Activated naive CD4-positive, alpha-beta T cell treated with anti-CD3 and anti-CD28 coated beads, Interleukin-2, amount 10 ng/mL, durations not matched to agents 7 days and 5 days (primary cell): ENCODE results near the gene NKAIN2.
A peak's percentile ranks its signal among the peaks of the same experiment; 100 is the strongest.

ENCODE experiments used
- CTCF ChIA-PET: fragments of 350-600 bp; sonication (Branson Sonifier 250); formaldehyde crosslinking; loops from one replicate; lab custom pipeline; 2021; ENCODE audit warnings: antibody characterized with exemption; lab: Charles Lee
- DNase-seq: peaks from one replicate; pipeline ENCODE4 v3.0.0-alpha.2; 2020
- H3K27ac Mint-ChIP-seq: one replicate; pipeline ENCODE4 v1.8.0; 2021; ENCODE audit warnings: mild to moderate bottlenecking, moderate library complexity, mixed read lengths
- H3K27me3 Mint-ChIP-seq: one replicate; pipeline ENCODE4 v1.8.0; 2021; ENCODE audit warnings: mild to moderate bottlenecking, mixed read lengths
- H3K36me3 Mint-ChIP-seq: one replicate; pipeline ENCODE4 v1.8.0; 2021; ENCODE audit warnings: mixed read lengths
- H3K4me1 Mint-ChIP-seq: one replicate; pipeline ENCODE4 v1.8.0; 2021; ENCODE audit warnings: mixed read lengths
- H3K4me3 Mint-ChIP-seq: one replicate; pipeline ENCODE4 v1.8.0; 2021; ENCODE audit warnings: mild to moderate bottlenecking, moderate library complexity, mixed read lengths
- H3K9me3 Mint-ChIP-seq: one replicate; pipeline ENCODE4 v1.8.0; 2021; ENCODE audit warnings: mixed read lengths

Gene NKAIN2

DNA sequence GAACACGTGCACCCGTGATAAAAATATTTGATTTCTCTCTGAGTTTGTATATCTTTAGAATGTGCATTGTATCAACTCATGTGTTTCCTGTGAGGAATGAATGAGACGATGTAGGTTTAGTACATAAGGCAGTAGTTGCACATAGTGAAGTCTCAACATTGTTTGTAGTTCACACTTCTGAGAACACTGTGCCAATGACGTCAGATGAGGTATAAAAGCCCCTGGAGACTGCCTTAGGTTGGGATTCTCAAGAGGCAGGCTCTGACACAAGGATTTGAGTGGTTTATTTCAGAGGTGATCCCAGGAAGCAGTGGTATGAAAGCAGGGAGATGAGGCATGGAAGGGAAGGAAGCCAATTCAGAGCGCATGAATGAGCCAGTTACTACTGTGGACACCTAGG is 2.6 kb upstream of the NKAIN2 start:
- peaks cover 30% of the 10 kb centered on the region for H3K27me3 Mint-ChIP-seq
- no peaks in the 10 kb centered on the region for H3K36me3 Mint-ChIP-seq

DNA sequence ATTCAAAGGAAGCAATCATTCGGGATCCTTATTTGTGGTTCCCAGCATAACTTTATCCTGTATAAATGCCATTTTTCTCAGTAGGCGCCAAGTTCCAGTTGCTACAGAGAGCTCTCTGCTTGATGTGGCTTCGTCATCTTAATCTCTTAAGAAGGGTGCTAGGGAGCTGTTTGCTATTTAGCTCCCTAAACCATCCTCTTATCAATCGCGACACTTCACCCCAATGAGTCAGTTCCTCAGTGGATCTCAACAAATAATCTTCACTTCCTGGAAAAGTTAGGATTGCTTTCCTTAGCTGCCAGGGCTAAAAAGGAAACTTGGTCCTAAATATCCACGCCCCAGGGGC is 1.3 kb upstream of the NKAIN2 start:
- Mint-ChIP-seq H3K4me3 (peak overlapping the region; percentile 42), H3K4me1 (peaks cover 16% of the 10 kb centered on the region), H3K36me3 (no peaks in the 10 kb centered on the region), H3K27me3 (peaks cover 30% of the 10 kb centered on the region), H3K9me3 (no peaks in the 10 kb centered on the region), H3K27ac (no peak overlapping the region)
- DNase-seq: no peak
- CTCF ChIA-PET: interaction anchor here (0.9 to 1.5 kb wide), 8 partner anchors 12 to 1312 kb away, joined by 3 to 5 read pairs (median 4); no protein-coding TSS in a partner anchor

More for the DNA sequence above, 2.6 kb upstream of the NKAIN2 start:
- Mint-ChIP-seq H3K4me3 (no peak overlapping the region), H3K9me3 (no peaks in the 10 kb centered on the region), H3K4me1 (peaks cover 16% of the 10 kb centered on the region), H3K27ac (no peak overlapping the region)
- CTCF ChIA-PET: interaction anchor here (1.4 kb wide), 1 partner anchor 995 kb away, joined by 5 read pairs; no protein-coding TSS in a partner anchor
- no peak for DNase-seq

DNA sequence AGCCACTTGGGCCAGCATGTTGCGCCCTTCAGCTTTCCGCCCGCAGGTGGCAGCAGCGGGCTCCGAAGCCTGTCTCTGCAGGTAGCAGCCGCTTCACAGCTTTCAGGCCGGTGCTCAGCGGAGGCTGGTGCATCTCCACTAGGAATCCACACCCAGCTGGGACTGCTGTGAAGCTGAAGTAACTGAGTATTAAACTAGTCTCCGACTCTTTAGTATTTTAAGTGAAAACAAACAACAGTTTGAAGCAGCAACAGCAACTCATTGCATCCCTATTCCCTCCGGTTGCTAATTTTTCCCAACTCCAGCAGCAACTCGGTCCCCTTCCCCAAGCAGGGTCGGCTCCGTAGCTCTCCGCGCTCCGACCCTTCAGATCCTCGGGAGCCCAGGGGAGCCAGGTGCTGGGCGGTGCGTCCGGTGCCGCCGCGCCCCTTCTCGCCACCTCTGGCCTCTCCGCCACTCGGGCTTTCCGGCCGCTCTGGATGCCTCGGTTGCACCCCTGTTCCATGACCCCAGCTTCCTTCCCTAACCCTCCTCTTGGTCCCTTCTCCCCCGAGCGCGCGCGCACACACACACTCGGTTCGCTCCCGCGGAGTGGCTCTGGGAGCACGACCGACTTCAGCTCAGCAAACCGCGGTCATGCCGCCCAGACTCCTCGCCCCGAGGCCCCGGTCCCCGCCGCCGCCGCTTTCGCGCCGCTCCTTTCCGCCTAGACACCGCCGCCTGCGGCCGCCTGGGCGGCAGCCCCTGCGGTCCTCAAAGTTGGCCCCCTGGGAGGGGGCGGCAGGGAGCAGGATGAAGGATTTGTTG is 765 bp upstream of the NKAIN2 start:
- H3K27ac Mint-ChIP-seq: no peak overlapping the region
- H3K36me3 Mint-ChIP-seq: no peaks in the 10 kb centered on the region
- peaks cover 16% of the 10 kb centered on the region for H3K4me1 Mint-ChIP-seq
- H3K9me3 Mint-ChIP-seq: no peaks in the 10 kb centered on the region
- H3K4me3 Mint-ChIP-seq: peak overlapping the region; percentile 42
- peak; percentile 75 for DNase-seq
- peaks cover 30% of the 10 kb centered on the region for H3K27me3 Mint-ChIP-seq
- CTCF ChIA-PET: interaction anchor here (0.9 to 1.5 kb wide), 7 partner anchors 12 to 1311 kb away, joined by 3 to 5 read pairs (median 4); no protein-coding TSS in a partner anchor

DNA sequence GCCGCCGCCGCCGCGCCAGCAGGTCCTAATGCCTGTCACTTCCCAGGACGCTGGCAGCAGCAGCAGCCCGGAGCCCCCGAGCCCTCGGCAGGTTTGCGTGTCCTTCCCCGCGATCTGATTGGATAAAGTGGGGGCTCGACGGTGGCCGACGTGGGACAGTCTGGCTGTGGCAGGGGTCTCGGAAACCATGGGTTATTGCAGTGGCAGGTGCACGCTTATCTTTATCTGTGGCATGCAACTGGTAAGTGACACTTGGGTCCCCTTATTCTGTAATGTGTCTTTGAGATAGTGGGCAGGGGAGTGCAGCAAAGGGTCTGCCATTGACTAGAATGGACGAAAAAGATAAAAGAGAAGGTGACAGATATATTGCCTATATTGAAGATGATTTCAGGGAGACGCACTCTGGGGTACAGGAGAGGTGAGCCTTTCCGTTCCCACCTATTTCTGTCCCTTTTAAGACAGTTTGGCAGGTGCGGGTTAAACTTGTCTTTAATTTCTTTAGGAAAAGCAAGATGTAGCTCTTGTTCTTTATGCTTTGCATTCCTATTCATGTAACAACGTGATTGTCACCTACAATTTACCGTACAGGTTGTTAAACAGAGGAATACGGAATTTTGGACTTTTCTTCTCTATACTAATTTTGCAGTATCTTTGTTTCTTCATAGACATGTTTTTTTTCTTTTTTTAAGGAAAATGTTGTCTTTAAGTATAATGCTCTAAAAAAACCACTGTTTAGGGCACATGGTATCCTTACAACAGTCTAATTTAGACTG is 535 bp downstream of the NKAIN2 start:
- no peak for DNase-seq
- CTCF ChIA-PET: no interaction called here

DNA sequence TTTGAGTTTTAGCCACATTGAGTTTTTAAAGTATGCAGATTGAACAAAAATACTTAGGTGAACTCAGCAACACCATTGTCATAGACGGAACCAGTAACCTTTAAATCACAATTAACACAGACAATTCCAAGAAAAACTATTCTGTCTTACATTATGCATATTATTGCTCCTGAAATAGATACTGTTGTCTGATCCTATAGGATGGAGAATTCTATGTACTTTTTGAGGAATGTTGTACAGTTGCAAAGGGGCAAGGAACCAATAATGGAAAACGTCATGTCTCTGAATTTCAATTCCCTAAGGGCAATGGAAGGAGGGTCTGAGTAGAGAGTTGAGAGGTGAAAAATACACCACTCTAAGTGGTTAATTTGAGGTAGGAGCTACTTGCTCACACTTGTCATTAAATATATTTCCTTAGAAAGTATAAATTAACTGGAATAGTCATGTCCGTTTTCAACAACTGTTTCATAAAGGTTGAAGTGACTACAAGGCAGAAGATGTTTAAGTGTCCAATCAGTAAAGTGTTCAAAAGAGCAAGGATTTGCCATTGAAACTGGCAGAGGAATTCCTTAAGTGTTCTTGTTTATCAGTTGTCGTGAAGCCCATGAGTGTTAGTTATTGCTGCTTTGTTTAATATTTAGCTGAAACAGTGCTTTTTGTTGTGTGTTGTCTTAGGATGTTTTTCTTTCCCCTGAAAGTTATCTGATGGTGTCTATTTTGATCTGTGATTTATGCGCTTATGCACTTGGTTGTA is 1.3 kb downstream of the NKAIN2 start:
- no peak overlapping the region for H3K4me3 Mint-ChIP-seq
- no peaks in the 10 kb centered on the region for H3K36me3 Mint-ChIP-seq
- H3K27me3 Mint-ChIP-seq: peaks cover 30% of the 10 kb centered on the region
- CTCF ChIA-PET: no interaction called here
- peaks cover 16% of the 10 kb centered on the region for H3K4me1 Mint-ChIP-seq
- no peak for DNase-seq
- H3K27ac Mint-ChIP-seq: no peak overlapping the region
- no peaks in the 10 kb centered on the region for H3K9me3 Mint-ChIP-seq

More for the DNA sequence above, 535 bp downstream of the NKAIN2 start:
- peaks cover 30% of the 10 kb centered on the region for H3K27me3 Mint-ChIP-seq
- peak overlapping the region; percentile 39 for H3K4me3 Mint-ChIP-seq
- peaks cover 16% of the 10 kb centered on the region for H3K4me1 Mint-ChIP-seq
- no peaks in the 10 kb centered on the region for H3K36me3 Mint-ChIP-seq
- H3K27ac Mint-ChIP-seq: no peak overlapping the region
- no peaks in the 10 kb centered on the region for H3K9me3 Mint-ChIP-seq

DNA sequence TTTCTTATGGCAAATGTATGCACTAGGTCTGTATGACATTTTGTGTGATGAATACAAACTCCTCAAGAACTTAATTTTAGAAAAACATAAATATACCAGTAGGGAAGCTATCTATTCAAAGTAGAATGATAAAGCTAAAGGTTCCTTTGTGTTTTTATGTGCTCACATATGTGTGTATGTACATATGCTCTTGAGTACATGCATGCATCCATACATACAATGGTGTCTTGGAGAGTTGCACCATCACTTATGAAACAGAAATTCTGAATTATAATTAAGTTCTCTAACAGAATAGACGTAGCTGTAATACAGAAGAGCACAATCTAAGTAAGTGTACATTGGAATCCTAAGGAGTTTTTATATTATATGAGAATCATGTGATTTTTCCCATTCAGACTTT is 2.3 kb downstream of the NKAIN2 start:
- Mint-ChIP-seq H3K9me3 (no peaks in the 10 kb centered on the region), H3K36me3 (no peaks in the 10 kb centered on the region), H3K4me1 (peaks cover 16% of the 10 kb centered on the region), H3K27ac (no peak overlapping the region), H3K27me3 (peaks cover 30% of the 10 kb centered on the region), H3K4me3 (no peak overlapping the region)
- no peak for DNase-seq
- CTCF ChIA-PET: no interaction called here

DNA sequence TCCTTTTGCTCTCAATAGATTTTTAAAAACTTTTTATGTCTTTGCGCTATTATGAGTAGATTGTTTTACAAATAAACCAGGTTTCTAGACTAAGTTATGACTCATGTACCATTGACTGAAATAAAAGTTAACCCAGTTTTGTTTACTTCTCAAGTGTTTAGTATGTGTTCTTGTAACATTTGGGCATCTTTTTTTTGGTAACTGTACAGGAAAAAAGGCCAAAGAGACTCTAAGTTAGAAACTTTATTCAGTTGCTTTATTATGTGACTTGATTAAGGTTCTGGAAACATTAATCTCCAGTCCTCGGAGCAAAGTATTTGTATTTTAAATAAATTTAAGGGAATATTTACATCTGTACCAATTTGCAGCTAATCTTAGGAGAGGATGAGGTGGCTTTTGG is 2.9 kb downstream of the NKAIN2 start:
- Mint-ChIP-seq H3K36me3 (no peaks in the 10 kb centered on the region), H3K27ac (no peak overlapping the region), H3K4me3 (no peak overlapping the region), H3K4me1 (peaks cover 16% of the 10 kb centered on the region), H3K27me3 (peaks cover 30% of the 10 kb centered on the region), H3K9me3 (no peaks in the 10 kb centered on the region)
- no peak for DNase-seq
- CTCF ChIA-PET: no interaction called here

DNA sequence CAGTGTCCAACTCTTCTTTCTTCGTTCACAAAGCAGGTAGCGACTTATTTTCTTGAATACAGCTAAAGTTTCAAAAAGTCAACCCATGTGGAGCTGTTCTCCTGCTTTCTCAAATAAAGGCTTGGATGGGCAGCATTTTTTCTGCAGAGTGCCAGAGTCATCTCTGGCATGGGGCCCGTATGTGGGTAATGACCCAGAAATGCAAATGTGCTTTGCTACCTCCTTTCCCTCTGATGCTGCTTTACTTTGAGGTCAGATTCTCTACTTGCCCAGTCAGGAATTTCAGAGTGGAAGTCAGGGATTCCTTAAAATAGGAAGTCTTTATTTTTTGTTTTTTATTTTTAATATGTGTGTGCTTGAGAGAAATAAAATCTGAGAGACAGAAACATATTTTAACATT is 4.9 kb downstream of the NKAIN2 start:
- no peaks in the 10 kb centered on the region for H3K9me3 Mint-ChIP-seq
- no peak overlapping the region for H3K27ac Mint-ChIP-seq
- no peaks in the 10 kb centered on the region for H3K36me3 Mint-ChIP-seq
- peaks cover 6% of the 10 kb centered on the region for H3K4me1 Mint-ChIP-seq
- peaks cover 18% of the 10 kb centered on the region for H3K27me3 Mint-ChIP-seq
- CTCF ChIA-PET: no interaction called here
- no peak for DNase-seq
- H3K4me3 Mint-ChIP-seq: no peak overlapping the region

DNA sequence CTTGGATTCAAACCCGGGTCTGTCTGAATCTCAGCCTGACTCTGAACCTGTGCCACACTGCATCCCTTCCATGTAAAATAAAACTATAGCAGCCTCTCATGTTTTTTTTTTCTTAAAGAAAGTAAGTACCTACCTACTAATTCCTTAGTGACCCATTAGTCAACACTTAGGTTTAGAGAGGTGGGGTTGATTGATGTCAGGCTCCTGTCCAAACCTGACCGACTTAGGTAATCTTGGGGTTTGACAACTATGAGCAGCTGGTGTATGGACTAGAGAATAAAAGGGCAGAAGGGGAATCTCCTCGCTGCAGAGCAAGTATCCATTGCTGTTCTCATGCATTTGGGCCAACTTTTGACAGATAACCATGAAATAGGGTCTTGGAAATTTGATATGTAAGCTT is 6.5 kb downstream of the NKAIN2 start:
- H3K27ac Mint-ChIP-seq: no peak overlapping the region
- H3K9me3 Mint-ChIP-seq: no peaks in the 10 kb centered on the region
- H3K4me3 Mint-ChIP-seq: no peak overlapping the region

DNA sequence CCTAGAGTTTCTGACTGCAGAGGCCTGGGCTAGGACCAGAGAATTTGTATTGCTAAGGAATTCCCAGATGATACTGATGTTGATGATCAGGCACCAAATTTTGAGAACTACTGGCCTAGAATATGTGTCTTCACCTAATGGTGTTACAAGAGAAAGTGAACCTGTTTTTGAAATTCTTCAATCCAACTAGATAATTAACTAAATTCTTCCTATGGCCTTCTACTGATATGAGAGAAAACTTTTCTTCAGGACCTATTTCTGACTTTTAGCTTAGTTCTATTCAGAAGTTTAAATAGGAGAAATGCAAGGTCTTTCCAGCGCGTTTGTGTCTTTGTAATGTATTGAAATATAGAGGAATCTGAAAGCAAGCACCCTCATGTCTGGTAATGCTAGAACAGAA is 7.3 kb downstream of the NKAIN2 start:
- CTCF ChIA-PET: no interaction called here
- H3K4me3 Mint-ChIP-seq: no peak overlapping the region

More for the DNA sequence above, 6.5 kb downstream of the NKAIN2 start:
- CTCF ChIA-PET: no interaction called here
- no peaks in the 10 kb centered on the region for H3K4me1 Mint-ChIP-seq
- H3K27me3 Mint-ChIP-seq: peaks cover 3% of the 10 kb centered on the region
- no peaks in the 10 kb centered on the region for H3K36me3 Mint-ChIP-seq
- no peak for DNase-seq

DNA sequence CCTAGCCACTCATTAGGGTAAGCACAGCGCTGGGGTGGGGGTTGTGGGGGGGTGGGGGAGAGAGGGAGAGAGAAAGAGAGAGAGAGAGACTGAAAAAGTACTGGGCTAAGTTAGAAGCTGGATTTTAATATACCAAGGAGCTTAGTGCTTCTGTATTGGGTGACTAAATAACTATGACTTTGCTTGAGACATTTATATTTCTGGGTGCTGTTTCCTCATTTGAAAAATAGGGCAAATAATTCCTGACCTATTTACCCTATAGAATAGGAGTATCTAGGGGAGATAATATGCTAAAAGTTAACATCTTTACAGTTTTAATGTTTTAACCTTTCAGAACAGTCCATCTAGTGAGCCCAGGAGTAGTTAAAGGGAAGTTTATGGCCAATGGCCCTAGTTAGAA is 7.7 kb downstream of the NKAIN2 start:
- no peaks in the 10 kb centered on the region for H3K36me3 Mint-ChIP-seq
- H3K27me3 Mint-ChIP-seq: no peaks in the 10 kb centered on the region
- no peaks in the 10 kb centered on the region for H3K4me1 Mint-ChIP-seq
- H3K4me3 Mint-ChIP-seq: no peak overlapping the region
- CTCF ChIA-PET: no interaction called here
- DNase-seq: no peak
- no peaks in the 10 kb centered on the region for H3K9me3 Mint-ChIP-seq
- H3K27ac Mint-ChIP-seq: no peak overlapping the region

More for the DNA sequence above, 7.3 kb downstream of the NKAIN2 start:
- no peaks in the 10 kb centered on the region for H3K27me3 Mint-ChIP-seq
- H3K27ac Mint-ChIP-seq: no peak overlapping the region
- H3K9me3 Mint-ChIP-seq: no peaks in the 10 kb centered on the region
- H3K36me3 Mint-ChIP-seq: no peaks in the 10 kb centered on the region
- no peak for DNase-seq
- no peaks in the 10 kb centered on the region for H3K4me1 Mint-ChIP-seq

DNA sequence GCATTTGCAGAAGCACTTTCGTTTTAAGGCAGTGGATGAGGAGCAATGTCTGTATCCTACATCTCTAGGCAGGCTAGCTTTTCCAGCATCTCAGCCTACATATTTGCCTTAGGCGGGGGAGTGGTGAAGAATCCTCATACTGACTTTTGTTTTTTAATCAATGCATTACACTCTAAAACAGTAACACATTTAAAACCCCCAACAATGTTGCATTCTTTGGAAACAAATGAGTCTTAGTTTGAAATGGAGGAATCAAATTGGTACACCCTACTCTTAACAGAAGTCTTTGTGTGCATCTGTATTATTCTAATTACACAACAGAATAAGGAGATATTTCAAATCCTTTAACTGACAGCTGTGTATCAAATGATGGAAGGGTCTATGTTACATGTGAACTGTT is 9.0 kb downstream of the NKAIN2 start:
- Mint-ChIP-seq H3K4me3 (no peak overlapping the region), H3K4me1 (no peaks in the 10 kb centered on the region), H3K27me3 (no peaks in the 10 kb centered on the region), H3K27ac (no peak overlapping the region), H3K9me3 (no peaks in the 10 kb centered on the region), H3K36me3 (no peaks in the 10 kb centered on the region)
- CTCF ChIA-PET: no interaction called here
- DNase-seq: no peak

DNA sequence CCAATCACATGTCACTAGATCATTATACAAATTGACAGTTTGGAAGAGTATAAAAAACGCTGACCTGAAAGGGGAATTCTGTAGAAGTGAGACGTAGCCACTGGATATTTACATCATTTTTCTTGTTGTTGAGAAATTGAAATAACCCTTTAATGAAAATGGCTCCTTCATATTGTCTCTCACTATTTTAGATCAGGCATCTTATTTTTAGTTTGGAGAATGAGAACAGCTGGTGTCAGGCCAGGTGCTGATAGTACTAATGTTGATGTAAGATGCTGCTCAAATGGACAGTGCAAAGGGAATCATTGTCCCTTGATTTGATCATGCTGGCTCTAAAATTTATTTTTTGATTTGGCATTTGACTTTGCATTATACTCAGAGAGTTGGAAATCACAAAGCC is 17.4 kb downstream of the NKAIN2 start:
- CTCF ChIA-PET: no interaction called here
- Mint-ChIP-seq H3K27me3 (no peaks in the 10 kb centered on the region), H3K4me3 (no peak overlapping the region), H3K27ac (no peak overlapping the region), H3K4me1 (no peaks in the 10 kb centered on the region), H3K9me3 (no peaks in the 10 kb centered on the region), H3K36me3 (no peaks in the 10 kb centered on the region)
- DNase-seq: no peak

DNA sequence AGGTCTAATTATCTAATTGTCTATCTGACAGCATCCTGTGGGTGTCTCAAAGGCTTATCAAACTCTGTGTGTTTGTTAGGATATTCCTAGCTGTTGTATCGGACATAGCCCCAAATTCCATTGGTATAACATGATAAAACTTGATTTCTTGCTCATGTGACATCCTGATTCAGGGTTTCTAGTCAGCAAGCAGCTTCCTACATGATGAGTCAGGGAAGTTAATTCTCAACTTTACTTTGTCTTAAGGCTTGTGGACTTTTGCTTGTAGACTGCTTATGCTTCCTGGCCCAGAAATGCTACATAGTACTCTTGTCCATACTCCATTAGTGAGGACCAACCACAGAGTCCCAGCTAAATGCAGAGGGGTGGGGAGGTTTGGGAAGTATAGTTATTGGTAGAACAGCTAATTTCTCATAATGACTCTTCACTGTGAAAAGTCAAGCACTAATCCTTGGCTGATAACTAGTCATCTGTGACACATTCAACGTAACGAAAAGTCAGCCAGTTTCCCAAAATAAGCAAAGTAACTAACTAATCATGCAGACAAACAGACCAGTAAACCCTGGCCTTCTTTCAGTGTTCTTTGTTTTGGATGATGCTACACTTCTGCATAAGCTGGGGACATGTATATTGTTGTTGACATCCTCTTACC is 25.8 kb downstream of the NKAIN2 start:
- DNase-seq: no peak
- Mint-ChIP-seq H3K36me3 (no peaks in the 10 kb centered on the region), H3K27me3 (no peaks in the 10 kb centered on the region), H3K4me1 (no peaks in the 10 kb centered on the region), H3K4me3 (no peak overlapping the region), H3K9me3 (no peaks in the 10 kb centered on the region), H3K27ac (no peak overlapping the region)
- CTCF ChIA-PET: no interaction called here
